Measurements from ENCODE around the gene TTC31. TPM values are rescaled to one million over a fixed set of nuclear protein-coding genes. Genes with fewer than 3 reads are reported as not detected.
A peak's percentile ranks its signal among the peaks of the same experiment; 100 is the strongest.
"Not testable (repeated sequence)": the region's sequence is repeated elsewhere in the genome, so short reads cannot be mapped to it uniquely, and the experiment has no call there.

TTC31 gene
- total RNA-seq, 1 donor from 2014 or later: 9.4 TPM

GRCh38 chr2:74474899-74475298 lies 8.0 kb upstream of the TTC31 start:
- DNase-seq: no peak
- intact Hi-C loops (cut with micrococcal nuclease): no loop called here
- ATAC-seq: no peak

DNA sequence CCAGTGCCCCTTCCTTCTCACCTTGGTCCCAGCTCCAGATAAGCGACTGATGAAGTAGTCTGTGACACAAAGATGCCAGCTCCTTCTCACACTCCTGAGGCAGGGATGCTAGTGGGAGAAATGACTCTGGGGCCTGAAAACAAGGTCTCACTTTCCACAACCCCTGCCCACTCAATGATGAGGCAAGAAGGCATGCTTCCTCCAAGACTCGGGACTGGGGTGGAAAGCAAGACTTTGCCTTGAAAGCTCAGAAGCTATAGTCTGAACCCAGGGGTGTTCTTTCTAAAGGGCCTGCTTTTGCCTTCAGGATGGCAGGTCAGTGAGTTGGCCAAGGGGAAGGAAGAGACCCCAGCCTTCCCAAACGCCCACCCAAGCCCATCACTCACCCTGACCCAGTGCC lies 1.4 kb upstream of the TTC31 start:
- ATAC-seq: no peak
- intact Hi-C loops (cut with micrococcal nuclease): loop anchor here (5.0 kb wide), 1 partner anchor 106 kb away; no protein-coding TSS in a partner anchor
- peak; percentile 0 for DNase-seq

DNA sequence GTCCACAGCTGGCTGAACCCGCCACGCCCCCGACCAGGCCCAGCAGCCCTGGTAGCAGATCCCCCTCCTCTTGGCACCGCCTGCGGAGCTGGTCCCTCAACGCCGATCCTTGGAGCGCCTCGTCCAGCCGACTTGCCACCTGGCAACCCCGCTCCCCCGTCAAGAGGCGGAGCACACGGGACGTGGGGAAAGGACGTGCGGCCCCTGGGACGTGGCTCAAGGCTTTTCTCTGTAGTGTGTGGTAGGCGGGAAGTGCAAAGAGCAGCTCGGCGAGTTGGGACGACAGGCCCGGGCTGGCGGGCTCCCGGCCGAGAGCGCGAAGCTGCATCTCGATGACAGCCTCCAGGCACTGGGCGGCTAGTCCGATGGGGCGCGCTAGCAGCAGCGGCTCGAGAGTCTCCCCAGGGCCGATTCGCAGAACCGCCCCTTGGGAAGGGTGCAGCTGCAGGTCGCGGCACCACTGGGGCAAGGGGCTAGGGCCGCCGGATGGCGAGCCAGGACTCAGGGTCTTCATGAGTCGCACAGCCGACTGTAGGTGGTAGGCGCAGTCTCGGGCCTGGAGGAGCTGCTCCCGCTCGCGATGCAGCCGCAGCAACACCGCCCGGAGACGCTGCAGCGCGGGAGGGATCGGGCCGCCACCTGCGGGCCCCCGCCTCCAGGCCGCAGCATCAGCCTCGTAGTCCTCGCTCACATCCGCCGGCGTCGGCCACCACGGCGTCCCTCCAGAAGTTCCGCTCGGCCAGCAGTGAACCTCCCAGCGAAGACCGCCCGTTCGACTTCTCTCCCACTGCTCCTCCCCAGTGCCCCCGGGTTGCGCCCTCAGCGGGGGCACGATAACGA lies 700 bp upstream of the TTC31 start:
- ATAC-seq (peak; percentile 67), DNase-seq (peak; percentile 79)
- intact Hi-C loops (cut with micrococcal nuclease): loop anchor here (5.0 kb wide), 1 partner anchor 105 kb away; no protein-coding TSS in a partner anchor

- peak; percentile 21 for DNase-seq
- intact Hi-C loops (cut with micrococcal nuclease): loop anchor here (5.0 kb wide), 1 partner anchor 104 kb away; no protein-coding TSS in a partner anchor
- ATAC-seq: not testable (repeated sequence)
These were observed 839 bp downstream of the TTC31 start for GRCh38 chr2:74483675-74484164.

DNA sequence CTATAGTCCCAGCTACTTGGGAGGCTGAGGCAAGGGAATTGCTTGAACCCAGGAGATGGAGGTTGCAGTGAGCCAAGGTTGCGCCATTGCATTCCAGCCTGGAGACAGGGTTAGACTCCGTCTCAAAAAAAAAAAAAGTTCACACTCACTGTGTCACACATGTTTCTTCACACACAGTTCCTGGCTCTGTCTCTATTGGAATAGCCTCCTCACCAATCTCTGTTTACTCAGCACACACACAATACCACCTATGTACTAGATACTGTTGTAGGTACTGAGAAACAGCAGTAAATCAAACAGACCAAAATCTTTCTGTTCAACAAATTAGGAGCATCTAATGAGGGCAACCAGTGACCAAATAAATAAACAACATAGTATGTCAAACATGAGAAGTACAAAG lies 3.3 kb downstream of the TTC31 start:
- intact Hi-C loops (cut with micrococcal nuclease): no loop called here
- no peak for DNase-seq
- ATAC-seq: no peak

DNA sequence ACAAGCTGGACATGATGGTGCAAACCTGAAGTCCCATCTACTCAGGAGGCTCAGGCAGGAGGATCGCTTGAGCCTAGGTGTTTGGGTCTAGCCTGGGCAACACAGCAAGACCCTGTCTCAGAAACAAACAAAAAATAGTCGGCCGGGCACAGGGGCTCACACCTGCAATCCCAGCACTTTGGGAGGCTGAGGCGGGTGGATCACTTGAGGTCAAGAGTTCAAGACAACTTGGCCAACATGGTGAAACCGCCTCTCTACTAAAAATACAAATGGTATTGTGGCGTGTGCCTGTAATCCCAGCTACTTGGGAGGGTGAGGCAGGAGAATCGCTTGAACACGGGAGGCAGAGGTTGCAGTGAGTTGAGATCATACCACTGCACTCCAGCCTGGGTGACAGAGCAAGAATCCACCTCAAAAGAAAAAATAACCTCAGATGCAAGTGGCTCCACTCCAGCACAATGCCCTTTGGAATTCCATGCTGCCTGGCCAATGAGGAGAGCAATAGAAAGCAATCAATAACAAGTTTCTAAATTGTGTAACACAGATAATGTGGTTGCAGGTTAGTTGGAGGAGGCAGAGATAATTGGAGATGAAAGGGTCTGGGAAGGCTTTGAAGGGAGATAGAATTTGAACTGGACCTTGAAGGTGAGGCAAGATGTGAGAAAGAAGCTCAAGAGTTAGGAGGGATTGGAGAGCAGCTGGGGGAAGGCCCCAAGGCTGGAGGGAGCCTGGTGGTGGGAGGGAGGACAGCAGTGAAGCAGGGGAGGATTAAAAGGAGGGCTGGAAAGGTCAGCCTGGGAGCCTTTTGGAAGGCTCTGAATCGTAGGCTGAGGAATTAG lies 6.0 kb downstream of the TTC31 start:
- ATAC-seq: no peak
- intact Hi-C loops (cut with micrococcal nuclease): no loop called here
- DNase-seq: no peak

DNA sequence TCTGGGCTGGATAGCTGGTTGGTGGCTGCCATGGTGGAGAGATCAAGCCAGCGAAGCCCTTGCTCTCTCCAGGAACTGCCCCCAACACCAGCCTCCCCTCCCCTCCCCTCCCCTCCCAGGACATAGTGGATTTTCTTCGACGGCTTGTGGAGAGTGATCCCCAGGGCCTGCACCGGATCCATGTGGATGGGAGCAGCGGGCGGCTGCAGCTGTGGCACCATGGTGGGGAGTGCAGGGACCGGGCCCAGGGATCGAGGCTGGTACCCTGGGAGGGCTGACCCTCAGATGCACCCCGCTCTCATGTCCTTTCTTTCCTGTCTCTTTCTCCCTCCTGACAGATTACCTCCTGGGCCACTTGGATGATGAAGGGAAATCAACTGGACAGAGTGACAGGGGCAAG lies 7.0 kb downstream of the TTC31 start:
- ATAC-seq (no peak), DNase-seq (no peak)
- intact Hi-C loops (cut with micrococcal nuclease): no loop called here

GRCh38 chr2:74491648-74492544 lies 9.0 kb downstream of the TTC31 start:
- ATAC-seq (no peak), DNase-seq (peak; percentile 11)
- intact Hi-C loops (cut with micrococcal nuclease): no loop called here

DNA sequence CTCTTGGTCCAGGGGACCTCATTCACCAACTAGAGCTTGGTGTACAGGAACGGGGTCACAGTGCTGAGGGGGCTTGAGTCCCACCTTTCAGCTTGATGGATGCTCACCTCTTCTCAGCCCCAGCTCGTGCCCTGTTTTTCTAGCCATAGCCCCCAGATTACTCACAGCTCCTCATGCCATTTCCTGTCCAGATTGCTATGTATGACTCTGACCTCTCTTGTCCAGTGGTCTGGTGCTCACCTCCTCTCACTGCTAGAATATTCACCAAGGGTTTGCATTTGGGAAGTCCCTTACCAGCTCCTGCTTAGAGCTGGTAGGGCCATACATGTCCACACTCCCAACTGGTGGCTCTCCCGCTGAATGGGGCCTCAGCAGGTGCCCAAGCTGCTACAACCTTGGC lies 10.7 kb downstream of the TTC31 start:
- intact Hi-C loops (cut with micrococcal nuclease): no loop called here
- no peak for DNase-seq

DNA sequence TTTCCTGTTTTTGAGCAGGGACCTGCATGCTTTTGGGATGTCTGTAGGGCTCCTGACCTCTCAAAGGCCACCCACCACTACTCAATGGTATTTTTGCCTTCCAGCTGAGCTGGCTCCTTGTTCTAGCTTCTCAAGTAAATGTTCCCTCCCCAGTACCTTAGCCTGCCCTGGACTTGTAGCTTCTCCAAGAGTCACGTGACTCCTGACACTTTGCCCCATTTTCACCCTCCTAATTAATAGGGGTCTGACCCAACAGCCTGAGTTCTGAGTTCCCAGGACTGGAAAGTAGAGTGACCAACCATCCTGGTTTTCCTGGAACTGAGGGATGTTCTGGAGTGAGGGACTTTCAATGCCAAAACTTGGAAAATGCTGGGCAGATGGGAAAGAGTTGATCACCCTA lies 12.6 kb downstream of the TTC31 start:
- ATAC-seq (no peak), DNase-seq (no peak)
- intact Hi-C loops (cut with micrococcal nuclease): no loop called here

More for the DNA sequence above, 10.7 kb downstream of the TTC31 start:
- no peak for ATAC-seq

GRCh38 chr2:74496997-74497776 lies 14.3 kb downstream of the TTC31 start:
- intact Hi-C loops (cut with micrococcal nuclease): no loop called here
- ATAC-seq: no peak

GRCh38 chr2:74497777-74498499 lies 15.1 kb downstream of the TTC31 start:
- ATAC-seq (peak; percentile 10), DNase-seq (no peak)
- intact Hi-C loops (cut with micrococcal nuclease): no loop called here

More at GRCh38 chr2:74496997-74497776, 14.3 kb downstream of the TTC31 start:
- no peak for DNase-seq

DNA sequence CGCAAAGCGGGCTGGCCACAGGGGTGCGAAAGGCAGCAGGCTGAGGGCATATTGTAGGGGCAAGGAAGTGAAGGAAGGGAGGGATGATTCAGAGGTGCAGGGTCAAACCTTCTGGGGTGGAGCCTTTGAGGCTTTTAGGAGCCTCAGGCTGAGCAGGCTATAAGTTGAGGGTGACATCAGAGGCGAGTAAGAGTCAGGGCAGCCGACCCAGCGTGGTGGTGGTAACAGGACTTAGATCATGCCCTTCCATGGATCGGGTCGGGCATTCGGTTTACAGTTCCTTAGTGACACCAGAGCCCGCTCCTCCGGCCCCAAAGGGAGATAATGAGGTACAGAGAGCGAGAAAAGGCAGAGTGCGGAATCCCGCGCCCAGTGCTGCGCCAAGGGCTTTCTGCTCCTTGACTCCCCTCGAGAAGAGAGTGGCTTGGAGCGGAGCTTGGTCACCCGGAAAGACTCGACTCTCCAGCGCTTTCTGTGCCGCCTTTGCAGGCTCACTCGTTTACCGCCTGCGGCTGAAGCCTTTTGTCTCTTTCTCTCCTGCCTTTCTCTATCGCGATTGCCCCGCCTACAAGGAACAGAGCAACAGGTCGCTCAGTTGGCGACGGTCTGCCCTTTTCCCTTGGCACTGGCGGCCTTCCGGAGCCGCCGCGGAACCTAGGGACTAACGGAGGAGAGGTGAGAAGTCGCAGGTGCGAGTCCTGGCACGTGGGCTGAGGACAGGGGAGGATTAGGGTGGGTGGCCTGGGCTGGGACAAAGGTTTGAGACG lies 15.8 kb downstream of the TTC31 start:
- intact Hi-C loops (cut with micrococcal nuclease): no loop called here
- no peak for ATAC-seq

GRCh38 chr2:74499267-74499939 lies 16.5 kb downstream of the TTC31 start, which contains the start of gene LBX2:
TSS of gene LBX2 (minus strand) at chr2:74499603. CDS start at chr2:74499537, 66 bp downstream.
- intact Hi-C loops (cut with micrococcal nuclease): no loop called here
- ATAC-seq (no peak), DNase-seq (no peak)

More for the DNA sequence above, 15.8 kb downstream of the TTC31 start:
- DNase-seq: no peak

DNA sequence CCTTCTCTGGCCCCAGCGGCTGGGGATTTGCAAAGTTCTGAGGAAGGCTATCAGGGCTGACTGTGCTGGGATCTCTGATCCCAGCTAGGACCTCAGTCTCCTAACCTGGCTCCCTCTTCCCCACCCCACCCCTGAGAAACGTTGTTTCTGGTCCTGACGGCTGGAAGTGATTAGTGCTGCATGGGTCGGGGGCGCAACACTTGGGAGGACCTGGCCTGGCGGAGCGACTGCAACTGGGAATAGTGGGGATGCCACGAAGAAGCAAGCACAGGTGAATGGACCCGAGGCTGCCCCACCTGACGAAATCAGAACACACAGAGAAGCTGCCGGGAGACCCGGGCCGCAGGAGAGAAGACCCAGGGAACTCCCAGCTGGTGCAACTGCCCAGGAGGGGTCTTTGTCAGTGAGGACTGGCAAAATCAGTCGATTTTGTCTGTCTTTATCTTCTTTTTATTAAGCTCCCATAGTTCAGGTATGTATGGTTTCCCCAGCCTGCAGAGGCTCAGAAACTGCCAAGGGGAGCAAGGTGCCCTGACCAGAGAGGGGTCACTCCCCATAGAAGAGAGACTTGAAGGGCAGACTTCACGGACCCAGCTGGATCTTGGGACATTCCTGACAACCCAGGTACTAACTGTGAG lies 17.2 kb downstream of the TTC31 start:
- ATAC-seq (no peak), DNase-seq (no peak)
- intact Hi-C loops (cut with micrococcal nuclease): loop anchor here (5.0 kb wide), 1 partner anchor 87 kb away; no protein-coding TSS in a partner anchor

GRCh38 chr2:74500578-74500946 lies 17.7 kb downstream of the TTC31 start:
- intact Hi-C loops (cut with micrococcal nuclease): loop anchor here (5.0 kb wide), 1 partner anchor 87 kb away; no protein-coding TSS in a partner anchor
- DNase-seq (no peak), ATAC-seq (no peak)

All from left ventricle myocardium superior (tissue), 1 donor.